DMS 273 (cell line): ENCODE results near the gene SVOP.

Source experiments
- DNase-seq: peaks from one replicate; lab custom pipeline; 2025; ENCODE audit not compliant: unreplicated experiment; lab: John Stamatoyannopoulos, UW

The SVOP gene

GRCh38 chr12:108858311-108859074 lies 162.4 kb downstream of the SVOP start:
- DNase-seq = no peak
